A673 (cell line): Measurements from ENCODE around the gene TSPAN31. TPM values are rescaled to one million over a fixed set of nuclear protein-coding genes. Genes with fewer than 3 reads are reported as not detected.
A peak's percentile ranks its signal among the peaks of the same experiment; 100 is the strongest.
"Not testable (repeated sequence)": the region's sequence is repeated elsewhere in the genome, so short reads cannot be mapped to it uniquely, and the experiment has no call there.

Experiments used
- BruUV-seq: library from RNA; stranded (reverse); fragments of 400-500 nt; replicated peaks from 2 replicates; lab custom pipeline; 2021; lab: Mats Ljungman, UMichigan
- CTCF ChIA-PET: fragments of 300-600 bp; sonication (Branson Sonifier 250); formaldehyde crosslinking; loops from one replicate; lab custom pipeline; 2022; ENCODE audit warnings: antibody characterized with exemption; lab: Charles Lee
- POLR2A ChIA-PET: fragments of 300-600 bp; sonication (Branson Sonifier 250); formaldehyde crosslinking; loops from one replicate; lab custom pipeline; 2022; ENCODE audit warnings: antibody characterized with exemption; ENCODE audit not compliant: low non-redundant PET; lab: Charles Lee
- DNase-seq: peaks from one replicate; pipeline ENCODE4 v3.0.0-alpha.2; 2015; ENCODE audit warnings: low spot score
- H3K27ac ChIP-seq: fragments of 200-600 bp; sonication (generic); 2 replicates; pipeline ENCODE4 v1.5.1; 2016; ENCODE audit warnings: mixed run types, low read depth, mild to moderate bottlenecking, mixed read lengths, antibody characterized with exemption, low read length; ENCODE audit not compliant: poor library complexity, severe bottlenecking
- H3K27me3 ChIP-seq: fragments of 200-600 bp; sonication (generic); replicated peaks from 2 replicates; pipeline ENCODE4 v1.6.1; 2017; ENCODE audit warnings: mixed run types, low read depth, mild to moderate bottlenecking, mixed read lengths, antibody characterized with exemption, low read length; ENCODE audit not compliant: insufficient read depth, poor library complexity
- H3K36me3 ChIP-seq: fragments of 200-600 bp; sonication (generic); 2 replicates; pipeline ENCODE4 v1.6.1; 2016; ENCODE audit warnings: mixed run types, mild to moderate bottlenecking, mixed read lengths, antibody characterized with exemption, low read length; ENCODE audit not compliant: insufficient read depth, poor library complexity, severe bottlenecking
- H3K4me1 ChIP-seq: fragments of 200-600 bp; sonication (generic); 2 replicates; pipeline ENCODE4 v1.6.1; 2017; ENCODE audit warnings: mixed run types, mild to moderate bottlenecking, mixed read lengths, antibody characterized with exemption, low read length; ENCODE audit not compliant: insufficient read depth, poor library complexity, severe bottlenecking
- H3K4me3 ChIP-seq: fragments of 200-600 bp; sonication (generic); 2 replicates; pipeline ENCODE4 v1.5.1; 2016; ENCODE audit warnings: low read depth, mixed run types, mild to moderate bottlenecking, mixed read lengths, low read length; ENCODE audit not compliant: poor library complexity, severe bottlenecking
- H3K9me3 ChIP-seq: fragments of 200-600 bp; sonication (generic); 2 replicates; pipeline ENCODE4 v1.6.1; 2016; ENCODE audit warnings: mixed run types, low read depth, mild to moderate bottlenecking, mixed read lengths, antibody characterized with exemption, low read length; ENCODE audit not compliant: poor library complexity, severe bottlenecking
- EZH2 ChIP-seq: fragments of 200-600 bp; sonication (generic); IDR thresholded peaks from 2 replicates; pipeline ENCODE4 v1.6.1; 2017; ENCODE audit warnings: borderline replicate concordance, low read depth, mild to moderate bottlenecking, mixed read lengths, antibody characterized with exemption, low read length; ENCODE audit not compliant: poor library complexity, severe bottlenecking
- intact Hi-C: fragments of 100-400 bp; cut with micrococcal nuclease; formaldehyde crosslinking; loops from one replicate; pipeline ENCODE4 v1.10.0; 2022; ENCODE audit not compliant: unreplicated experiment
- total RNA-seq: library from RNA; stranded (reverse); gene quantifications from 2 replicates; pipeline ENCODE4 v1.2.3, GENCODE V29; 2021
- TF ChIP-seq, protein P1 (sequence below): fragments of 300-800, 200-600 bp; sonication (generic); conservative IDR thresholded peaks from 2 replicates; pipeline ENCODE4 v1.5.1; 2017; ENCODE audit warnings: low read depth, mild to moderate bottlenecking, antibody characterized with exemption, low read length, moderate library complexity, mixed read lengths

Gene TSPAN31
- total RNA-seq, 1 experiment from 2014 or later: 8.9 TPM

- peaks cover 4% of the 10 kb centered on the region for H3K27me3 ChIP-seq
- H3K9me3 ChIP-seq: no peaks in the 10 kb centered on the region
- intact Hi-C loops: no loop called here
- ChIA-PET CTCF (interaction anchor here (0.6 kb wide), 1 partner anchor 14 kb away, joined by 4 read pairs; no protein-coding TSS in a partner anchor), POLR2A (interaction anchor here (0.6 kb wide), 1 partner anchor 138 kb away, joined by 8 read pairs; the partner anchor contains the start of gene B4GALNT1)
- peak overlapping the region; percentile 63 for H3K4me3 ChIP-seq
- TF ChIP-seq, protein P1, sequence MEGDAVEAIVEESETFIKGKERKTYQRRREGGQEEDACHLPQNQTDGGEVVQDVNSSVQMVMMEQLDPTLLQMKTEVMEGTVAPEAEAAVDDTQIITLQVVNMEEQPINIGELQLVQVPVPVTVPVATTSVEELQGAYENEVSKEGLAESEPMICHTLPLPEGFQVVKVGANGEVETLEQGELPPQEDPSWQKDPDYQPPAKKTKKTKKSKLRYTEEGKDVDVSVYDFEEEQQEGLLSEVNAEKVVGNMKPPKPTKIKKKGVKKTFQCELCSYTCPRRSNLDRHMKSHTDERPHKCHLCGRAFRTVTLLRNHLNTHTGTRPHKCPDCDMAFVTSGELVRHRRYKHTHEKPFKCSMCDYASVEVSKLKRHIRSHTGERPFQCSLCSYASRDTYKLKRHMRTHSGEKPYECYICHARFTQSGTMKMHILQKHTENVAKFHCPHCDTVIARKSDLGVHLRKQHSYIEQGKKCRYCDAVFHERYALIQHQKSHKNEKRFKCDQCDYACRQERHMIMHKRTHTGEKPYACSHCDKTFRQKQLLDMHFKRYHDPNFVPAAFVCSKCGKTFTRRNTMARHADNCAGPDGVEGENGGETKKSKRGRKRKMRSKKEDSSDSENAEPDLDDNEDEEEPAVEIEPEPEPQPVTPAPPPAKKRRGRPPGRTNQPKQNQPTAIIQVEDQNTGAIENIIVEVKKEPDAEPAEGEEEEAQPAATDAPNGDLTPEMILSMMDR: no peak
- no peak for TF ChIP-seq EZH2
- BruUV-seq: TSS peak; percentile 75
- H3K36me3 ChIP-seq: peaks cover 6% of the 10 kb centered on the region
- peak overlapping the region; percentile 95 for H3K27ac ChIP-seq
- peaks cover 18% of the 10 kb centered on the region for H3K4me1 ChIP-seq
- DNase-seq: peak; percentile 98
Measured at GRCh38 chr12:57771236-57771872, 26.5 kb downstream of the TSPAN31 start.

GRCh38 chr12:57771873-57772428 is 27.1 kb downstream of the TSPAN31 start, which contains the start of gene METTL1:
Gene METTL1 (minus strand): TSS chr12:57772105. CDS start chr12:57772083, 22 bp downstream.
- TF ChIP-seq, protein P1: no peak
- TF ChIP-seq EZH2: no peak
- Histone ChIP-seq H3K27me3 (no peaks in the 10 kb centered on the region), H3K27ac (peak within 1 kb of the TSS; percentile 95), H3K36me3 (peaks cover 6% of the 10 kb centered on the region), H3K4me1 (peaks cover 13% of the 10 kb centered on the region), H3K4me3 (peak within 1 kb of the TSS; percentile 63), H3K9me3 (no peaks in the 10 kb centered on the region)
- DNase-seq: peak; percentile 99
- no TSS peak for BruUV-seq
- intact Hi-C loops: no loop called here
- POLR2A ChIA-PET: interaction anchor here (0.6 kb wide), 1 partner anchor 139 kb away, joined by 8 read pairs; the partner anchor contains the start of gene B4GALNT1
- CTCF ChIA-PET: interaction anchor here (0.6 to 0.8 kb wide), 2 partner anchors 11 to 15 kb away, joined by 3 to 4 read pairs; partner anchors contain the start of gene TSFM

DNA sequence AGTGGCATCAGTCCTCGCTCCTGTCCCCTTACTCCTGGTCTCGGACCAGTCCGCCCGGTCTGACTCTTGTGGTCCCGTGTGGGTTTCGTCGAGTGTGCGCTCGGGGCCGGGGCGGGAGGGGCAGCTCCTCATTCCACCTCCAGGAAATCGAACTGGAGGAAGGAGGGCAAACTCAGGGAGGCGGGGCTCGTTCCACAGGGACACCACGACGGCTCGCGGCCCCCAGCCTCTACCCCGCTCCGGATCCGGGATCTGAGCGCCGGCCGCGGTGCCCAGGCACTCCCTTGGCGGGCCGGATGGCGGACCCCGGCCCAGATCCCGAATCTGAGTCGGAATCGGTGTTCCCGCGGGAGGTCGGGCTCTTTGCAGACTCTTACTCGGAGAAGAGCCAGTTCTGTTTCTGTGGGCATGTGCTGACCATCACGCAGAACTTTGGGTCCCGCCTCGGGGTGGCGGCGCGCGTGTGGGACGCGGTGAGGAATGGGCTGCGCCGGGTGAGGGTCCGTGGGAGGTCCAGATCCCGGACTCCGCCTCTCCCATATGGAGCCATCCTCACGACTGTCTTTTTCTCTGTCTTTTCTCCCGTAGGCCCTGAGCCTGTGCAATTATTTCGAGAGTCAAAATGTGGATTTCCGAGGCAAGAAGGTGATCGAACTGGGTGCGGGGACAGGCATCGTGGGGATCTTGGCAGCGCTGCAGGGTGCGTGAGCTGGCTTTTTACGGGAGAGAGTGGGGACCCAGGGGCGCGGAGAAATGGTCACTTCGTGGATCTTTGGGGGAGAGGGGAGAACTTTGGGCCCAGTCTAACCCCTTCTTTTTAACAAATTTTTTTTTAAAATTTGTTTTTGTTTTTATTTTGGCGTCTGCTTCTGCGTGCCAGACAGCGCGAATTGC is 27.8 kb downstream of the TSPAN31 start, which contains the start of gene EEF1AKMT3:
EEF1AKMT3 (plus strand) TSS at position 186 of the 894 bp plus-strand sequence; CDS start at position 297, 111 bp downstream.
- H3K9me3 ChIP-seq: no peaks in the 10 kb centered on the region
- POLR2A ChIA-PET: no interaction called here
- H3K27ac ChIP-seq: peak within 1 kb of the TSS; percentile 95
- peaks cover 6% of the 10 kb centered on the region for H3K36me3 ChIP-seq
- peak; percentile 64 for DNase-seq
- BruUV-seq: TSS peak; percentile 38
- TF ChIP-seq, protein P1: no peak
- no peak for TF ChIP-seq EZH2
- CTCF ChIA-PET: interaction anchor here (0.8 kb wide), 1 partner anchor 10 kb away, joined by 3 read pairs; the partner anchor contains the start of gene TSFM
- intact Hi-C loops: no loop called here
- H3K27me3 ChIP-seq: no peaks in the 10 kb centered on the region
- H3K4me3 ChIP-seq: peak within 1 kb of the TSS; percentile 63
- H3K4me1 ChIP-seq: peaks cover 6% of the 10 kb centered on the region

DNA sequence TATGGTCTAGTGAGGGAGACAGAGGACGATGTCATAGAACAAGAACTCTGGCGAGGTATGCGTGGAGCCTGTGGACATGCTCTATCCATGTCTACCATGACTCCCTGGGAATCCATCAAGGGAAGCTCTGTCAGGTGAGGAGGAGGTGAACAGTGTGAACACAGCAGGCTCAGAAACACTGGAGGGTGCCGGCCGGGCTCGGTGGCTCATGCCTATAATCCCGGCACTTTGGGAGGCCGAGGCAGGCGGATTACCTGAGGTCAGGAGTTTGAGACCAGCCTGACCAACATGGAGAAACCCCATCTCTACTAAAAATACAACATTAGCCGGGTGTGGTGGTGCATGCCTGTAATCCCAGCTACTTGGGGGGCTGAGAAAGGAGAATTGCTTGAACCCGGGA is 29.8 kb downstream of the TSPAN31 start:
- H3K4me1 ChIP-seq, H3K36me3 ChIP-seq, CTCF ChIA-PET, intact Hi-C loops, H3K9me3 ChIP-seq, DNase-seq, H3K4me3 ChIP-seq, POLR2A ChIA-PET, BruUV-seq, H3K27me3 ChIP-seq, H3K27ac ChIP-seq: not testable (repeated sequence)
